IMR-90 (cell line): ENCODE data around the gene ITGA1.

Experiments
- BHLHE40 ChIP-seq: fragments of 150-350 bp; IDR thresholded peaks from 2 replicates; pipeline ENCODE4 v1.6.1; 2016; ENCODE audit warnings: mild to moderate bottlenecking, low read depth, low read length
- CHD1 ChIP-seq: IDR thresholded peaks from 2 replicates; pipeline ENCODE4 v1.6.1; 2012; ENCODE audit warnings: low read depth, low read length, improper control_type of control experiment
- FOS ChIP-seq: fragments of 150-350 bp; IDR thresholded peaks from 2 replicates; pipeline ENCODE4 v1.6.1; 2016; ENCODE audit warnings: low read depth, low read length
- MAFK ChIP-seq: IDR thresholded peaks from 2 replicates; pipeline ENCODE4 v1.6.1; 2012; ENCODE audit warnings: low read depth, low read length, improper control_type of control experiment
- MAZ ChIP-seq: IDR thresholded peaks from 2 replicates; pipeline ENCODE4 v1.6.1; 2012; ENCODE audit warnings: low read depth, mild to moderate bottlenecking, low read length, improper control_type of control experiment, moderate library complexity, borderline replicate concordance
- MXI1 ChIP-seq: IDR thresholded peaks from 2 replicates; pipeline ENCODE4 v1.6.1; 2012; ENCODE audit warnings: low read depth, mild to moderate bottlenecking, low read length, moderate library complexity, borderline replicate concordance
- POLR2A ChIP-seq: IDR thresholded peaks from 2 replicates; pipeline ENCODE4 v1.6.1; 2012; ENCODE audit warnings: mild to moderate bottlenecking, low read depth, low read length
- RAD21 ChIP-seq: IDR thresholded peaks from 2 replicates; pipeline ENCODE4 v1.6.1; 2012; ENCODE audit warnings: low read length, improper control_type of control experiment
- RCOR1 ChIP-seq: IDR thresholded peaks from 2 replicates; pipeline ENCODE4 v1.6.1; 2012; ENCODE audit warnings: mild to moderate bottlenecking, low read length, improper control_type of control experiment; ENCODE audit not compliant: insufficient replicate concordance
- RFX5 ChIP-seq: IDR thresholded peaks from 2 replicates; pipeline ENCODE4 v1.8.0; 2012; ENCODE audit warnings: low read depth, mild to moderate bottlenecking, low read length, moderate library complexity
- SMC3 ChIP-seq: fragments of 150-350 bp; IDR thresholded peaks from 2 replicates; pipeline ENCODE4 v1.6.1; 2016; ENCODE audit warnings: low read depth, mild to moderate bottlenecking, antibody characterized with exemption, low read length, moderate library complexity
- TF ChIP-seq, protein P1 (sequence below): conservative IDR thresholded peaks from 2 replicates; pipeline ENCODE4 v1.5.1; 2012; ENCODE audit warnings: mild to moderate bottlenecking, low read depth, low read length, improper control_type of control experiment
- TF ChIP-seq, protein P2 (sequence below): fragments of 150-350 bp; IDR thresholded peaks from 2 replicates; pipeline ENCODE4 v1.6.1; 2016; ENCODE audit warnings: low read depth, mild to moderate bottlenecking, low read length, moderate library complexity, borderline replicate concordance

DNA sequence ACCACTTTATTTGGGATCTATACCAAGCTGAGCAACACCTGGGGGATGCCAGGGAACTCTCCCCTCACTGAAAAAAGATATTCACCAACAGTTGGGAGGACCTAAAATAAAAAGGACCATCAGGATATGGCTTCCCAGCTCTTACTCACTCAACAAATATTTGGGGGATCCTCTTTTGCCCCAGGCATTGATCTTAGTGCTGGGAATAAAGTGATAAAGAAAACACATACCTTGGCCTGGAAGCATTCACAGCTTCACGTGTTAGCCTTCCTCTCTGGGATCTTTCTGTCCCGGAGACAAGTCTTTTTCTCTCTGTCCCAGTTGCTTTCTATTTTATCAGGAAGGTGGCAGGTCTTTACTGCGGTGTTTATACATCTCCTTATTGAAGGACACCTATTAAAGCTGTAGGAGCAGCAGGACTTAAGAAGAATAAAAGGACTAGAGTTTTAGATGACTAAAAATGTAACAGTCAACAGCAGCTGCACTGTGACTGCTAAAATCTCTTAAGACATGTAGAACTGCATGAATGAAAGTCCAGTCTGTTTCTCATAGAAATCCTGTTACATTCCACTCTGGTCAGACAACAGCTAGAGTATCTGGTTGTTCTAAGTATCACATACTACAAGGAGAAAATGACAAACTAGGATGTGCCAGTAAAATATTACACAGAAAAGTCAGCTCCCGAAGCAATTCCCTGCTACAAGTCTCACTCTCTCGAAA, 111.4 kb downstream of the ITGA1 start:
- TF ChIP-seq, protein P1, sequence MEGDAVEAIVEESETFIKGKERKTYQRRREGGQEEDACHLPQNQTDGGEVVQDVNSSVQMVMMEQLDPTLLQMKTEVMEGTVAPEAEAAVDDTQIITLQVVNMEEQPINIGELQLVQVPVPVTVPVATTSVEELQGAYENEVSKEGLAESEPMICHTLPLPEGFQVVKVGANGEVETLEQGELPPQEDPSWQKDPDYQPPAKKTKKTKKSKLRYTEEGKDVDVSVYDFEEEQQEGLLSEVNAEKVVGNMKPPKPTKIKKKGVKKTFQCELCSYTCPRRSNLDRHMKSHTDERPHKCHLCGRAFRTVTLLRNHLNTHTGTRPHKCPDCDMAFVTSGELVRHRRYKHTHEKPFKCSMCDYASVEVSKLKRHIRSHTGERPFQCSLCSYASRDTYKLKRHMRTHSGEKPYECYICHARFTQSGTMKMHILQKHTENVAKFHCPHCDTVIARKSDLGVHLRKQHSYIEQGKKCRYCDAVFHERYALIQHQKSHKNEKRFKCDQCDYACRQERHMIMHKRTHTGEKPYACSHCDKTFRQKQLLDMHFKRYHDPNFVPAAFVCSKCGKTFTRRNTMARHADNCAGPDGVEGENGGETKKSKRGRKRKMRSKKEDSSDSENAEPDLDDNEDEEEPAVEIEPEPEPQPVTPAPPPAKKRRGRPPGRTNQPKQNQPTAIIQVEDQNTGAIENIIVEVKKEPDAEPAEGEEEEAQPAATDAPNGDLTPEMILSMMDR, result no peak
- TF ChIP-seq MXI1 (no peak), POLR2A (no peak), FOS (no peak), CHD1 (no peak), SMC3 (no peak), MAZ (no peak), RAD21 (no peak), RCOR1 (no peak), RFX5 (no peak), MAFK (no peak), BHLHE40 (no peak)
- TF ChIP-seq, protein P2, sequence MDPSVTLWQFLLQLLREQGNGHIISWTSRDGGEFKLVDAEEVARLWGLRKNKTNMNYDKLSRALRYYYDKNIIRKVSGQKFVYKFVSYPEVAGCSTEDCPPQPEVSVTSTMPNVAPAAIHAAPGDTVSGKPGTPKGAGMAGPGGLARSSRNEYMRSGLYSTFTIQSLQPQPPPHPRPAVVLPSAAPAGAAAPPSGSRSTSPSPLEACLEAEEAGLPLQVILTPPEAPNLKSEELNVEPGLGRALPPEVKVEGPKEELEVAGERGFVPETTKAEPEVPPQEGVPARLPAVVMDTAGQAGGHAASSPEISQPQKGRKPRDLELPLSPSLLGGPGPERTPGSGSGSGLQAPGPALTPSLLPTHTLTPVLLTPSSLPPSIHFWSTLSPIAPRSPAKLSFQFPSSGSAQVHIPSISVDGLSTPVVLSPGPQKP, result no peak
